CD4-positive, alpha-beta T cell treated with Interleukin-17A for 1 hour (primary cell): ENCODE data around the gene NFIL3.

Experiments used
- DNase-seq: peaks from one replicate; pipeline ENCODE4 v3.0.0-alpha.2; 2020

NFIL3 gene

GRCh38 chr9:91421971-91422757 is 1.5 kb downstream of the NFIL3 start:
- no peak for DNase-seq

- DNase-seq = no peak
These were observed 2.4 kb downstream of the NFIL3 start for GRCh38 chr9:91421128-91421765.

- DNase-seq = no peak
These were observed 3.0 kb downstream of the NFIL3 start for GRCh38 chr9:91420501-91421127.

- DNase-seq = no peak
These were observed 4.1 kb downstream of the NFIL3 start for GRCh38 chr9:91419222-91420191.

GRCh38 chr9:91418215-91418610 is 5.4 kb downstream of the NFIL3 start:
- no peak for DNase-seq

- DNase-seq = no peak
These were observed 5.9 kb downstream of the NFIL3 start for GRCh38 chr9:91417602-91418214.

GRCh38 chr9:91416096-91416712 is 7.4 kb downstream of the NFIL3 start:
- DNase-seq = no peak

- DNase-seq = no peak
These were observed 8.3 kb downstream of the NFIL3 start for GRCh38 chr9:91415290-91415689.

GRCh38 chr9:91412941-91413340 is 10.7 kb downstream of the NFIL3 start:
- DNase-seq = no peak

GRCh38 chr9:91411096-91411771 is 12.4 kb downstream of the NFIL3 start:
- DNase-seq = no peak

- DNase-seq = no peak
These were observed 13.5 kb downstream of the NFIL3 start for GRCh38 chr9:91410161-91410560.

- no peak for DNase-seq
These were observed 15.2 kb downstream of the NFIL3 start for GRCh38 chr9:91408475-91408874.

GRCh38 chr9:91407580-91408318 is 15.9 kb downstream of the NFIL3 start:
- DNase-seq = no peak

- DNase-seq = no peak
These were observed 18.1 kb downstream of the NFIL3 start for GRCh38 chr9:91405343-91406077.

GRCh38 chr9:91403665-91404543 is 19.7 kb downstream of the NFIL3 start:
- DNase-seq = no peak

- no peak for DNase-seq
These were observed 24.7 kb downstream of the NFIL3 start for GRCh38 chr9:91398926-91399325.

GRCh38 chr9:91395553-91396471 is 27.8 kb downstream of the NFIL3 start:
- DNase-seq = no peak

GRCh38 chr9:91395106-91395552 is 28.5 kb downstream of the NFIL3 start:
- no peak for DNase-seq
